ENCODE measurements around the gene EGFL6.

GRCh38 chrX:13551610-13552009 is 17.8 kb upstream of the EGFL6 start:
- TF ChIP-seq POLR2AphosphoS5 (IDR thresholded peaks at IDR 0.05; ENCODE audit: low read length): no peak
- no peak for TF ChIP-seq CHD1 (IDR thresholded peaks at IDR 0.05; ENCODE audit: low read depth, low read length)
